Colon (tissue), 2 donors: Measurements from ENCODE around the gene CS.
A peak's percentile ranks its signal among the peaks of the same experiment; 100 is the strongest.

Experiments
- FAIRE-seq: peaks from 2 replicates; lab custom pipeline; 2012; peaks lifted over from hg19 to GRCh38; lab: Jason Lieb, UNC
- donor health status: control.
- donor health status: control.

CS gene

GRCh38 chr12:56244494-56244893, 55.6 kb downstream of the CS start:
- no peak for FAIRE-seq

GRCh38 chr12:56243731-56244181, 56.4 kb downstream of the CS start:
- no peak for FAIRE-seq

GRCh38 chr12:56242986-56243385, 57.1 kb downstream of the CS start:
- no peak for FAIRE-seq

GRCh38 chr12:56241424-56242303, 58.5 kb downstream of the CS start:
- no peak for FAIRE-seq

- no peak for FAIRE-seq
These were observed 62.6 kb downstream of the CS start for GRCh38 chr12:56237552-56237951.

- no peak for FAIRE-seq
These were observed 63.1 kb downstream of the CS start for GRCh38 chr12:56236985-56237384.

- FAIRE-seq = no peak
These were observed 64.0 kb downstream of the CS start for GRCh38 chr12:56236091-56236490.

- no peak for FAIRE-seq
These were observed 65.2 kb downstream of the CS start for GRCh38 chr12:56234746-56235436.

- no peak for FAIRE-seq
These were observed 68.9 kb downstream of the CS start for GRCh38 chr12:56231184-56231582.

- no peak for FAIRE-seq
These were observed 69.5 kb downstream of the CS start for GRCh38 chr12:56230432-56231183.

GRCh38 chr12:56229916-56230431, 70.2 kb downstream of the CS start, which contains the start of gene SLC39A5:
Gene SLC39A5 (plus strand): TSS chr12:56230051. CDS start chr12:56231275, 1,224 bp downstream.
- FAIRE-seq = no peak

GRCh38 chr12:56229082-56229481, 71.0 kb downstream of the CS start:
- no peak for FAIRE-seq

GRCh38 chr12:56224954-56225353, 75.2 kb downstream of the CS start:
- FAIRE-seq = no peak

GRCh38 chr12:56224102-56224701, 75.9 kb downstream of the CS start, which contains the start of gene NABP2:
Gene NABP2 (plus strand): TSS chr12:56224342. CDS start chr12:56224857, 515 bp downstream.
- FAIRE-seq = peak; percentile 53

GRCh38 chr12:56223571-56224101, 76.5 kb downstream of the CS start:
- FAIRE-seq = no peak

GRCh38 chr12:56222531-56222895, 77.6 kb downstream of the CS start:
- no peak for FAIRE-seq

- FAIRE-seq = no peak
These were observed 78.2 kb downstream of the CS start, which contains the start of gene RNF41 for GRCh38 chr12:56221757-56222530. Gene RNF41 (minus strand): TSS chr12:56221922. CDS start chr12:56214047, 7,875 bp downstream.
